DMS153 treated with DMSO at 0.1 percent for 48 hours (cell line): ENCODE measurements around the gene VAC14.

Experiments
- DNase-seq: peaks from one replicate; lab custom pipeline; 2025; ENCODE audit not compliant: unreplicated experiment; lab: John Stamatoyannopoulos, UW

Gene VAC14

GRCh38 chr16:70709457-70709856 is 91.5 kb downstream of the VAC14 start:
- DNase-seq, result no peak

GRCh38 chr16:70708366-70709246 is 92.4 kb downstream of the VAC14 start:
- no peak for DNase-seq

GRCh38 chr16:70706948-70707465 is 94.0 kb downstream of the VAC14 start:
- no peak for DNase-seq

- no peak for DNase-seq
These were observed 95.9 kb downstream of the VAC14 start for GRCh38 chr16:70705056-70705455.

- no peak for DNase-seq
These were observed 96.4 kb downstream of the VAC14 start for GRCh38 chr16:70704586-70704985.

GRCh38 chr16:70703835-70704381 is 97.0 kb downstream of the VAC14 start:
- DNase-seq, result no peak

- no peak for DNase-seq
These were observed 97.7 kb downstream of the VAC14 start for GRCh38 chr16:70703041-70703834.

- no peak for DNase-seq
These were observed 98.3 kb downstream of the VAC14 start for GRCh38 chr16:70702624-70703023.

- no peak for DNase-seq
These were observed 99.0 kb downstream of the VAC14 start for GRCh38 chr16:70701998-70702397.

GRCh38 chr16:70701596-70701995 is 99.4 kb downstream of the VAC14 start:
- no peak for DNase-seq

GRCh38 chr16:70701036-70701435 is 99.9 kb downstream of the VAC14 start:
- no peak for DNase-seq

GRCh38 chr16:70700101-70701020 is 100.6 kb downstream of the VAC14 start:
- peak; percentile 60 for DNase-seq

GRCh38 chr16:70699696-70700095 is 101.3 kb downstream of the VAC14 start:
- no peak for DNase-seq

GRCh38 chr16:70698901-70699300 is 102.1 kb downstream of the VAC14 start:
- DNase-seq, result no peak

GRCh38 chr16:70697594-70698170 is 103.3 kb downstream of the VAC14 start:
- no peak for DNase-seq

GRCh38 chr16:70696952-70697593 is 103.9 kb downstream of the VAC14 start:
- no peak for DNase-seq

- DNase-seq, result no peak
These were observed 104.6 kb downstream of the VAC14 start for GRCh38 chr16:70696355-70696754.

GRCh38 chr16:70695331-70696070 is 105.5 kb downstream of the VAC14 start:
- DNase-seq, result peak; percentile 57

GRCh38 chr16:70694868-70695218 is 106.1 kb downstream of the VAC14 start:
- DNase-seq, result no peak
